Panc1 (cell line): ENCODE results near the gene SNRK. TPM values are rescaled to one million over a fixed set of nuclear protein-coding genes. Genes with fewer than 3 reads are reported as not detected.

ENCODE experiments used
- ATAC-seq: fragments of 200-7000 bp; cut with Tn5 transposase; 2 replicates; pipeline ENCODE4 v1.9.1; 2020; ENCODE audit warnings: mild to moderate bottlenecking, moderate library complexity
- BruUV-seq: library from RNA; stranded (reverse); fragments of 400-500 nt; replicated peaks from 2 replicates; lab custom pipeline; 2021; lab: Mats Ljungman, UMichigan
- CTCF ChIA-PET: fragments of 300-600 bp; sonication (Branson Sonifier 250); formaldehyde crosslinking; loops from one replicate; lab custom pipeline; 2022; ENCODE audit warnings: antibody characterized with exemption; lab: Charles Lee
- POLR2A ChIA-PET: fragments of 300-600 bp; sonication (Branson Sonifier 250); formaldehyde crosslinking; loops from one replicate; lab custom pipeline; 2022; ENCODE audit warnings: antibody characterized with exemption; lab: Charles Lee
- DNase-seq: peaks from one replicate; pipeline ENCODE4 v3.0.0-alpha.2; 2010; ENCODE audit warnings: low read depth, low spot score
- H3K27ac ChIP-seq: 2 replicates; pipeline ENCODE4 v1.5.1; 2011; ENCODE audit warnings: mild to moderate bottlenecking, low read length, inconsistent platforms
- H3K27me3 ChIP-seq: fragments of 200-500 bp; sonication (Bioruptor generic); 2 replicates; pipeline ENCODE4 v1.6.0; 2014; ENCODE audit warnings: low read length, inconsistent platforms; ENCODE audit not compliant: control insufficient read depth, insufficient read depth
- H3K36me3 ChIP-seq: fragments of 200-500 bp; sonication (Bioruptor generic); 2 replicates; pipeline ENCODE4 v1.5.1; 2014; ENCODE audit warnings: inconsistent platforms, mild to moderate bottlenecking, low read length, moderate library complexity; ENCODE audit not compliant: control insufficient read depth, insufficient read depth
- H3K4me1 ChIP-seq: 2 replicates; pipeline ENCODE4 v1.5.1; 2011; ENCODE audit warnings: inconsistent platforms, mild to moderate bottlenecking, low read length, moderate library complexity; ENCODE audit not compliant: control insufficient read depth, insufficient read depth
- H3K4me3 ChIP-seq, 2 experiments: 2 replicates each; pipeline ENCODE4 v1.5.1; 2011 to 2012; ENCODE audit warnings: low read depth in 2 of 2, low read length in 2 of 2, mild to moderate bottlenecking in 2 of 2, inconsistent platforms in 1 of 2, moderate library complexity in 1 of 2
- H3K9me3 ChIP-seq: fragments of 200-500 bp; sonication (Bioruptor generic); 2 replicates; pipeline ENCODE4 v1.5.1; 2014; ENCODE audit warnings: low read depth, mild to moderate bottlenecking, inconsistent platforms, low read length, moderate library complexity; ENCODE audit not compliant: control insufficient read depth, insufficient read depth
- CTCF ChIP-seq: fragments of 450-650 bp; IDR thresholded peaks from 2 replicates; pipeline ENCODE4 v1.5.1; 2017; ENCODE audit warnings: mild to moderate bottlenecking
- POLR2AphosphoS5 ChIP-seq: IDR thresholded peaks from 2 replicates; pipeline ENCODE4 v1.6.1; 2012; ENCODE audit warnings: mild to moderate bottlenecking, low read depth, low read length, moderate library complexity
- REST ChIP-seq, 2 experiments: IDR thresholded peaks; 2 replicates each; pipeline ENCODE4 v1.6.1; 2011 to 2012; ENCODE audit warnings: low read depth in 2 of 2, control low read depth in 1 of 2, low read length in 1 of 2, mild to moderate bottlenecking in 1 of 2, moderate library complexity in 1 of 2; ENCODE audit not compliant: insufficient read depth in 1 of 2
- SIN3A ChIP-seq: IDR thresholded peaks from 2 replicates; pipeline ENCODE4 v1.6.1; 2012; ENCODE audit warnings: low read depth, mild to moderate bottlenecking, low read length, moderate library complexity, borderline replicate concordance; ENCODE audit not compliant: insufficient read depth
- TCF7L2 ChIP-seq: IDR thresholded peaks from 2 replicates; pipeline ENCODE4 v1.6.1; 2011; ENCODE audit warnings: mild to moderate bottlenecking, low read depth, low read length, inconsistent platforms
- in situ Hi-C: cut with HindIII; loops from 2 replicates; pipeline ENCODE4 v1.10.0; 2016; ENCODE audit warnings: low sequenced_read_pairs, low pct_unique_long_range_greater_than_20kb
- intact Hi-C: fragments of 100-400 bp; cut with micrococcal nuclease; formaldehyde crosslinking; loops from one replicate; pipeline ENCODE4 v1.10.0; 2022; ENCODE audit not compliant: unreplicated experiment
- total RNA-seq: library from RNA; stranded (reverse); gene quantifications from one replicate; pipeline ENCODE4 v1.2.1, GENCODE V29; 2021; ENCODE audit not compliant: unreplicated experiment

The SNRK gene
- total RNA-seq, 1 experiment from 2014 or later = 11.0 TPM

GRCh38 chr3:43239755-43240154 is 46.6 kb upstream of the SNRK start:
- BruUV-seq = no TSS peak
- DNase-seq = no peak
- ChIA-PET CTCF (no interaction called here), POLR2A (no interaction called here)
- Histone ChIP-seq H3K36me3 (no peaks in the 10 kb centered on the region), H3K9me3 (no peaks in the 10 kb centered on the region), H3K27me3 (no peaks in the 10 kb centered on the region), H3K4me1 (no peaks in the 10 kb centered on the region), H3K27ac (no peak overlapping the region), H3K4me3 (no peak overlapping the region)
- ATAC-seq = no peak
- intact Hi-C loops (no loop called here), in situ Hi-C loops (no loop called here)
- TF ChIP-seq CTCF = no peak
- TF ChIP-seq REST (IDR thresholded peaks at IDR 0.05; ENCODE audit: insufficient read depth in 1 of 2, low read depth in 2 of 2, low read length in 1 of 2) = no peak

GRCh38 chr3:43243590-43244587 is 42.5 kb upstream of the SNRK start:
- no TSS peak for BruUV-seq
- no peaks in the 10 kb centered on the region for H3K4me1 ChIP-seq
- no peak overlapping the region for H3K27ac ChIP-seq
- DNase-seq (no peak), ATAC-seq (no peak)
- TF ChIP-seq SIN3A (no peak), TCF7L2 (no peak), REST (IDR thresholded peaks at IDR 0.05; ENCODE audit: insufficient read depth in 1 of 2, low read depth in 2 of 2, low read length in 1 of 2) (no peak), CTCF (no peak), POLR2AphosphoS5 (no peak)
- ChIA-PET POLR2A (no interaction called here), CTCF (no interaction called here)
- in situ Hi-C loops (no loop called here), intact Hi-C loops (no loop called here)
- no peak overlapping the region for H3K4me3 ChIP-seq
- H3K27me3 ChIP-seq = no peaks in the 10 kb centered on the region
- no peaks in the 10 kb centered on the region for H3K36me3 ChIP-seq
- no peaks in the 10 kb centered on the region for H3K9me3 ChIP-seq
